GM19193 (cell line): ENCODE results near the gene TUBGCP6.

Experiments
- POLR2A ChIP-seq: IDR thresholded peaks from 4 replicates; pipeline ENCODE4 v1.6.1; 2011; ENCODE audit not compliant: insufficient read depth, insufficient read length; ENCODE audit errors: extremely low read depth

TUBGCP6 gene

GRCh38 chr22:50236731-50237409, 8.0 kb downstream of the TUBGCP6 start:
- no peak for TF ChIP-seq POLR2A

- no peak for TF ChIP-seq POLR2A
Measured at GRCh38 chr22:50233223-50233622, 11.6 kb downstream of the TUBGCP6 start.

- no peak for TF ChIP-seq POLR2A
Measured at GRCh38 chr22:50232481-50233151, 12.2 kb downstream of the TUBGCP6 start.

GRCh38 chr22:50229370-50229769, 15.5 kb downstream of the TUBGCP6 start:
- TF ChIP-seq POLR2A: no peak

- no peak for TF ChIP-seq POLR2A
Measured at GRCh38 chr22:50228366-50228765, 16.5 kb downstream of the TUBGCP6 start.

GRCh38 chr22:50227579-50228215, 17.1 kb downstream of the TUBGCP6 start:
- TF ChIP-seq POLR2A: no peak

- TF ChIP-seq POLR2A: no peak
Measured at GRCh38 chr22:50226875-50227165, 18.0 kb downstream of the TUBGCP6 start.

- TF ChIP-seq POLR2A: no peak
Measured at GRCh38 chr22:50226063-50226874, 18.6 kb downstream of the TUBGCP6 start.

GRCh38 chr22:50225200-50225969, 19.4 kb downstream of the TUBGCP6 start:
- TF ChIP-seq POLR2A: no peak

GRCh38 chr22:50224071-50224470, 20.8 kb downstream of the TUBGCP6 start:
- no peak for TF ChIP-seq POLR2A

- no peak for TF ChIP-seq POLR2A
Measured at GRCh38 chr22:50222508-50222907, 22.3 kb downstream of the TUBGCP6 start.

GRCh38 chr22:50221410-50222300, 23.2 kb downstream of the TUBGCP6 start:
- TF ChIP-seq POLR2A: no peak

- no peak for TF ChIP-seq POLR2A
Measured at GRCh38 chr22:50220603-50221409, 24.0 kb downstream of the TUBGCP6 start.
